HepG2 (cell line): ENCODE results near the gene ANKRD39. TPM values are rescaled to one million over a fixed set of nuclear protein-coding genes. Genes with fewer than 3 reads are reported as not detected.

Experiments used
- AHR ChIP-seq: IDR thresholded peaks from 2 replicates; pipeline ENCODE4 v1.6.1; 2018; ENCODE audit warnings: missing genetic modification reagents, missing compliant biosample characterization
- ATF4 ChIP-seq, 2 experiments: fragments of 450-650 bp in 1 of 2; sonication (generic) in 1 of 2; formaldehyde crosslinking; IDR thresholded peaks; 2 replicates each; pipeline versions ENCODE4 v1.5.0 to v1.8.0; 2020 to 2022; ENCODE audit warnings: mild to moderate bottlenecking in 1 of 2, missing genetic modification reagents in 1 of 2
- HDAC6 ChIP-seq: fragments of 200-600 bp; sonication (generic); IDR thresholded peaks from 2 replicates; pipeline ENCODE4 v1.7.0; 2017; ENCODE audit warnings: mild to moderate bottlenecking, antibody characterized with exemption, low read length, low read depth
- JDP2 ChIP-seq: sonication (generic); formaldehyde crosslinking; IDR thresholded peaks from 2 replicates; pipeline ENCODE4 v1.8.1; 2022; ENCODE audit warnings: missing genetic modification reagents, borderline replicate concordance
- KDM3A ChIP-seq: IDR thresholded peaks from 2 replicates; pipeline ENCODE4 v1.6.1; 2018; ENCODE audit warnings: low read depth, missing compliant biosample characterization
- LRRFIP1 ChIP-seq: sonication (generic); formaldehyde crosslinking; conservative IDR thresholded peaks from 2 replicates; pipeline ENCODE4 v1.4.0; 2020; ENCODE audit warnings: missing genetic modification reagents
- MAFK ChIP-seq, 2 experiments: IDR thresholded peaks in 1 of 2; conservative IDR thresholded peaks in 1 of 2; 2 replicates each; pipeline ENCODE4 v1.6.1; 2011; ENCODE audit warnings: improper control_type of control experiment in 2 of 2, low read length in 2 of 2
- PRPF4 ChIP-seq: fragments of 200-400 bp; formaldehyde crosslinking; IDR thresholded peaks from 2 replicates; pipeline ENCODE4 v1.6.1; 2016; ENCODE audit warnings: low read length, low read depth; ENCODE audit not compliant: poor library complexity, severe bottlenecking
- SKI ChIP-seq: fragments of 450-650 bp; IDR thresholded peaks from one replicate; pipeline ENCODE4 v1.6.1; 2018; ENCODE audit warnings: mild to moderate bottlenecking; ENCODE audit not compliant: partially characterized antibody
- TBX3 ChIP-seq: fragments of 450-650 bp; IDR thresholded peaks from 2 replicates; pipeline ENCODE4 v1.6.1; 2017; ENCODE audit warnings: antibody characterized with exemption, mild to moderate bottlenecking, inconsistent platforms, borderline replicate concordance
- TOE1 ChIP-seq: sonication (generic); formaldehyde crosslinking; IDR thresholded peaks from 2 replicates; pipeline ENCODE4 v1.4.0; 2020; ENCODE audit warnings: mild to moderate bottlenecking, missing genetic modification reagents
- ZFX ChIP-seq: sonication (generic); formaldehyde crosslinking; IDR thresholded peaks from 2 replicates; pipeline ENCODE4 v1.4.0; 2020; ENCODE audit warnings: mild to moderate bottlenecking, low read depth, missing genetic modification reagents, moderate library complexity
- ZMAT3 ChIP-seq: sonication (generic); formaldehyde crosslinking; conservative IDR thresholded peaks from 2 replicates; pipeline ENCODE4 v1.7.0; 2021; ENCODE audit warnings: missing genetic modification reagents
- ZMAT5 ChIP-seq: sonication (generic); formaldehyde crosslinking; IDR thresholded peaks from 2 replicates; pipeline ENCODE4 v1.5.0; 2020; ENCODE audit warnings: mild to moderate bottlenecking, low read depth, missing genetic modification reagents, borderline replicate concordance
- ZNF441 ChIP-seq: sonication (generic); formaldehyde crosslinking; IDR thresholded peaks from 2 replicates; pipeline ENCODE4 v1.7.0; 2021; ENCODE audit warnings: missing genetic modification reagents, borderline replicate concordance
- ZNF552 ChIP-seq: sonication (generic); formaldehyde crosslinking; IDR thresholded peaks from 2 replicates; pipeline ENCODE4 v1.9.0; 2022; ENCODE audit warnings: missing genetic modification reagents, mild to moderate bottlenecking, borderline replicate concordance
- ZNF556 ChIP-seq: sonication (generic); formaldehyde crosslinking; IDR thresholded peaks from 2 replicates; pipeline ENCODE4 v1.4.0; 2020; ENCODE audit warnings: mild to moderate bottlenecking, missing genetic modification reagents, borderline replicate concordance
- ZNF558 ChIP-seq: sonication (generic); formaldehyde crosslinking; IDR thresholded peaks from 2 replicates; pipeline ENCODE4 v1.9.0; 2022; ENCODE audit warnings: mild to moderate bottlenecking, missing genetic modification reagents, borderline replicate concordance
- ZNF580 ChIP-seq: IDR thresholded peaks from 2 replicates; pipeline ENCODE4 v1.6.1; 2016; ENCODE audit warnings: low read depth, borderline replicate concordance
- ZNF800 ChIP-seq: sonication (generic); formaldehyde crosslinking; IDR thresholded peaks from 2 replicates; pipeline ENCODE4 v1.4.0; 2020; ENCODE audit warnings: missing genetic modification reagents
- ZNF839 ChIP-seq: sonication (generic); formaldehyde crosslinking; IDR thresholded peaks from 2 replicates; pipeline ENCODE4 v1.4.0; 2020; ENCODE audit warnings: missing genetic modification reagents, mild to moderate bottlenecking, borderline replicate concordance
- ZSCAN29 ChIP-seq: sonication (generic); formaldehyde crosslinking; conservative IDR thresholded peaks from 2 replicates; pipeline ENCODE4 v1.4.0; 2020; ENCODE audit warnings: mild to moderate bottlenecking, missing genetic modification reagents
- polyA plus RNA-seq, 8 experiments: library from polyadenylated mRNA; depleted of rRNA in 3 of 8; stranded (reverse) in 7 of 8; unstranded in 1 of 8; fragments of >200 nt; fragmentation: Illumina TruSeq in 4 of 8; extraction: Trizol in 4 of 8; gene quantifications; 2 replicates each; pipeline versions ENCODE4 v1.2.1 to v1.2.3, GENCODE V29; 2011 to 2016; ENCODE audit warnings: low read depth in 4 of 8, missing spikeins in 1 of 8, mixed read lengths in 1 of 8; ENCODE audit not compliant: insufficient read depth in 1 of 8
- total RNA-seq, 5 experiments: library from RNA; depleted of rRNA; stranded (reverse); fragments of >200 nt; fragmentation: Illumina TruSeq; extraction: Trizol; gene quantifications; 2 replicates each; pipeline ENCODE4 v1.2.3, GENCODE V29; 2016; ENCODE audit warnings: low read depth in 1 of 5

ANKRD39 gene
- total and polyA plus RNA-seq, 2 of the 13 experiments (the other 11 are each of a cell fraction or from before 2014, with no cell fraction given) = 23.2 to 24.8 TPM

- TF ChIP-seq ZMAT3 (CRISPR knock-in tag) = 0 out of 2 replicates have a peak, but pooled peaks have one; percentile 66
- TF ChIP-seq MAFK (conservative IDR thresholded peaks at IDR 0.05 in 1 of 2, IDR thresholded peaks at IDR 0.05 in 1 of 2; ENCODE audit: low read length in 2 of 2) = no peak
- TF ChIP-seq TOE1 (CRISPR knock-in tag) = peak; percentile 64; the same call in 1 of the 2 replicates
- TF ChIP-seq ZNF556 (CRISPR knock-in tag) = peak; percentile 82
- TF ChIP-seq ZNF441 (CRISPR knock-in tag) = no peak
- TF ChIP-seq ZNF552 (CRISPR knock-in tag) = no peak
- peak; percentile 96 for TF ChIP-seq ZFX (CRISPR knock-in tag)
- TF ChIP-seq ATF4 (CRISPR knock-in tag; IDR thresholded peaks at IDR 0.05) = no peak
- TF ChIP-seq JDP2 (CRISPR knock-in tag) = no peak
- TF ChIP-seq HDAC6 = no peak
- TF ChIP-seq ZSCAN29 (CRISPR knock-in tag) = peak; percentile 86; the same call in 1 of the 2 replicates
- no peak for TF ChIP-seq TBX3
- no peak for TF ChIP-seq ZNF839 (CRISPR knock-in tag)
- no peak for TF ChIP-seq KDM3A
- TF ChIP-seq ZNF558 = 0 out of 2 replicates have a peak, but pooled peaks have one; percentile 23
- TF ChIP-seq ZMAT5 (CRISPR knock-in tag) = no peak
- TF ChIP-seq LRRFIP1 (CRISPR knock-in tag) = no peak
- TF ChIP-seq PRPF4 = peak; percentile 18
- peak; percentile 18 for TF ChIP-seq SKI
- peak; percentile 14; the same call in 1 of the 2 replicates for TF ChIP-seq ZNF580
- peak; percentile 10; the same call in 1 of the 2 replicates for TF ChIP-seq AHR (CRISPR knock-in tag)
- TF ChIP-seq ZNF800 (CRISPR knock-in tag) = peak; percentile 90
Observed at GRCh38 chr2:96868555-96869280, 10.9 kb upstream of the ANKRD39 start (continued).
